Neural cell (in vitro differentiated cells): ENCODE results near the gene CCDC106. TPM values are rescaled to one million over a fixed set of nuclear protein-coding genes. Genes with fewer than 3 reads are reported as not detected.

ENCODE experiments used
- H2AFZ ChIP-seq: fragments of 200-600, 300-800 bp; sonication (generic), shearing (Covaris generic); 2 replicates; pipeline ENCODE4 v1.6.0; 2014; ENCODE audit warnings: low read depth, mild to moderate bottlenecking, antibody characterized with exemption, low read length, moderate library complexity
- H3F3A ChIP-seq: fragments of 200-600 bp; shearing (Covaris generic); 2 replicates; pipeline ENCODE4 v1.6.1; 2016; ENCODE audit warnings: mild to moderate bottlenecking, moderate library complexity, mixed read lengths, antibody characterized with exemption, low read length; ENCODE audit not compliant: insufficient read depth, poor library complexity, severe bottlenecking
- H3K27ac ChIP-seq: fragments of 200-600, 300-800 bp; sonication (generic), shearing (Covaris generic); 2 replicates; pipeline ENCODE4 v1.5.1; 2014; ENCODE audit warnings: mild to moderate bottlenecking, low read length, moderate library complexity
- H3K27me3 ChIP-seq: fragments of 300-800, 200-600 bp; sonication (generic), shearing (Covaris generic); 2 replicates; pipeline ENCODE4 v1.6.0; 2014; ENCODE audit warnings: mild to moderate bottlenecking, low read depth, low read length, moderate library complexity; ENCODE audit not compliant: insufficient read depth
- H3K36me3 ChIP-seq: fragments of 300-800, 200-600 bp; sonication (generic), shearing (Covaris generic); 2 replicates; pipeline ENCODE4 v1.5.1; 2014; ENCODE audit warnings: mild to moderate bottlenecking, antibody characterized with exemption, low read length, moderate library complexity; ENCODE audit not compliant: insufficient read depth
- H3K4me2 ChIP-seq: fragments of 300-800, 200-600 bp; sonication (generic), shearing (Covaris generic); 2 replicates; pipeline ENCODE4 v1.6.0; 2014; ENCODE audit warnings: mild to moderate bottlenecking, low read length
- H3K4me3 ChIP-seq: fragments of 300-800, 200-600 bp; sonication (generic), shearing (Covaris generic); 2 replicates; pipeline ENCODE4 v1.5.1; 2014; ENCODE audit warnings: mild to moderate bottlenecking, low read length, moderate library complexity
- H3K79me2 ChIP-seq: fragments of 200-600 bp; shearing (Covaris generic); replicated peaks from 2 replicates; pipeline ENCODE4 v1.6.0; 2014; ENCODE audit warnings: mild to moderate bottlenecking, low read length, moderate library complexity; ENCODE audit not compliant: insufficient read depth
- H3K9ac ChIP-seq: fragments of 300-800, 200-600 bp; sonication (generic), shearing (Covaris generic); 2 replicates; pipeline ENCODE4 v1.6.1; 2016; ENCODE audit warnings: mild to moderate bottlenecking, low read length, mixed read lengths
- H3K9me2 ChIP-seq: fragments of 200-600 bp; shearing (Covaris generic); 2 replicates; pipeline ENCODE4 v1.6.1; 2016; ENCODE audit warnings: mild to moderate bottlenecking, low read length, mixed read lengths; ENCODE audit not compliant: insufficient read depth
- H3K9me3 ChIP-seq: fragments of 200-600, 300-800 bp; sonication (generic), shearing (Covaris generic); 2 replicates; pipeline ENCODE4 v1.6.1; 2016; ENCODE audit warnings: mild to moderate bottlenecking, mixed run types, low read length, moderate library complexity, mixed read lengths
- H4K20me1 ChIP-seq: fragments of 200-600 bp; shearing (Covaris generic); 2 replicates; pipeline ENCODE4 v1.6.1; 2016; ENCODE audit warnings: mild to moderate bottlenecking, mixed run types; ENCODE audit not compliant: insufficient read depth
- EP300 ChIP-seq: fragments of 450-650 bp; conservative IDR thresholded peaks from 2 replicates; pipeline ENCODE4 v1.6.1; 2014; ENCODE audit warnings: antibody characterized with exemption, mild to moderate bottlenecking, moderate library complexity; ENCODE audit not compliant: poor library complexity, severe bottlenecking
- EZH2 ChIP-seq: fragments of 200-600, 300-800 bp; shearing (Covaris generic), sonication (generic); IDR thresholded peaks from 2 replicates; pipeline ENCODE4 v1.6.1; 2014; ENCODE audit warnings: antibody characterized with exemption, low read length, borderline replicate concordance, mild to moderate bottlenecking; ENCODE audit not compliant: insufficient read depth, poor library complexity, severe bottlenecking
- MXI1 ChIP-seq: fragments of 450-650 bp; conservative IDR thresholded peaks from 2 replicates; pipeline ENCODE4 v1.6.1; 2014; ENCODE audit warnings: antibody characterized with exemption, mild to moderate bottlenecking; ENCODE audit not compliant: poor library complexity, severe bottlenecking
- POLR2AphosphoS5 ChIP-seq: IDR thresholded peaks from 2 replicates; pipeline ENCODE4 v1.6.1; 2012
- RAD21 ChIP-seq: fragments of 450-650 bp; conservative IDR thresholded peaks from 2 replicates; pipeline ENCODE4 v1.6.1; 2014; ENCODE audit warnings: antibody characterized with exemption, mild to moderate bottlenecking, moderate library complexity
- SMC3 ChIP-seq: fragments of 450-650 bp; conservative IDR thresholded peaks from 2 replicates; pipeline ENCODE4 v1.6.1; 2014; ENCODE audit warnings: antibody characterized with exemption, mild to moderate bottlenecking, moderate library complexity; ENCODE audit not compliant: poor library complexity
- TAF1 ChIP-seq: IDR thresholded peaks from 2 replicates; pipeline ENCODE4 v1.6.1; 2012; ENCODE audit warnings: low read depth
- polyA plus RNA-seq: library from polyadenylated mRNA; depleted of rRNA; stranded (reverse); fragments of >200 nt; gene quantifications from 2 replicates; pipeline ENCODE4 v1.2.3, GENCODE V29; 2014
- TF ChIP-seq, protein P1 (sequence below): fragments of 450-650 bp; IDR thresholded peaks from 2 replicates; pipeline ENCODE4 v1.5.1; 2014; ENCODE audit warnings: antibody characterized with exemption, mild to moderate bottlenecking, moderate library complexity; ENCODE audit not compliant: poor library complexity, severe bottlenecking
- TF ChIP-seq, protein P2 (sequence below): IDR thresholded peaks from 2 replicates; pipeline ENCODE4 v1.6.1; 2012; ENCODE audit warnings: borderline replicate concordance

Gene CCDC106
- polyA plus RNA-seq, 1 donor from 2014 or later = 33.8 TPM

DNA sequence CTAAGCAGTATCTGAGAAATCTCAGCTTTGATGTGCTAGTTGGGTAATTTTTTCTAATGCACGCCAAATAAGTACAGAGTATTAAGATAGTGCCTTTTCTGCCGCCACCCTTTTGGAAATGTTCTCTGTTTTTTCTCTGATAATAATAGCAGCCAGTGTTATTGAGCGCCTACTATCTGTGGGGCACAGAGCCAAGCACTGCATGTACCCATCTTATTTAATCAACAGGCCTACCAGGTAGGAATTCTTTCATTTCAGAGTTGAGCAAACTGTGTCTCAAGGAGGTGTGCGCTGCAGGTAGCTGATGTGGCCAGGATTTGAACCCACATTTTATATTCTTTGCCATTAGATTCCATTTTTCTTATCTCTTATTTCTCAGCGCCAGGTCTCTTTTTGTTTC lies 28.4 kb downstream of the CCDC106 start:
- TF ChIP-seq SMC3 = no peak
- TF ChIP-seq, protein P1, sequence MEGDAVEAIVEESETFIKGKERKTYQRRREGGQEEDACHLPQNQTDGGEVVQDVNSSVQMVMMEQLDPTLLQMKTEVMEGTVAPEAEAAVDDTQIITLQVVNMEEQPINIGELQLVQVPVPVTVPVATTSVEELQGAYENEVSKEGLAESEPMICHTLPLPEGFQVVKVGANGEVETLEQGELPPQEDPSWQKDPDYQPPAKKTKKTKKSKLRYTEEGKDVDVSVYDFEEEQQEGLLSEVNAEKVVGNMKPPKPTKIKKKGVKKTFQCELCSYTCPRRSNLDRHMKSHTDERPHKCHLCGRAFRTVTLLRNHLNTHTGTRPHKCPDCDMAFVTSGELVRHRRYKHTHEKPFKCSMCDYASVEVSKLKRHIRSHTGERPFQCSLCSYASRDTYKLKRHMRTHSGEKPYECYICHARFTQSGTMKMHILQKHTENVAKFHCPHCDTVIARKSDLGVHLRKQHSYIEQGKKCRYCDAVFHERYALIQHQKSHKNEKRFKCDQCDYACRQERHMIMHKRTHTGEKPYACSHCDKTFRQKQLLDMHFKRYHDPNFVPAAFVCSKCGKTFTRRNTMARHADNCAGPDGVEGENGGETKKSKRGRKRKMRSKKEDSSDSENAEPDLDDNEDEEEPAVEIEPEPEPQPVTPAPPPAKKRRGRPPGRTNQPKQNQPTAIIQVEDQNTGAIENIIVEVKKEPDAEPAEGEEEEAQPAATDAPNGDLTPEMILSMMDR = no peak
- TF ChIP-seq EZH2 = no peak
- no peak for TF ChIP-seq POLR2AphosphoS5
- TF ChIP-seq, protein P2, sequence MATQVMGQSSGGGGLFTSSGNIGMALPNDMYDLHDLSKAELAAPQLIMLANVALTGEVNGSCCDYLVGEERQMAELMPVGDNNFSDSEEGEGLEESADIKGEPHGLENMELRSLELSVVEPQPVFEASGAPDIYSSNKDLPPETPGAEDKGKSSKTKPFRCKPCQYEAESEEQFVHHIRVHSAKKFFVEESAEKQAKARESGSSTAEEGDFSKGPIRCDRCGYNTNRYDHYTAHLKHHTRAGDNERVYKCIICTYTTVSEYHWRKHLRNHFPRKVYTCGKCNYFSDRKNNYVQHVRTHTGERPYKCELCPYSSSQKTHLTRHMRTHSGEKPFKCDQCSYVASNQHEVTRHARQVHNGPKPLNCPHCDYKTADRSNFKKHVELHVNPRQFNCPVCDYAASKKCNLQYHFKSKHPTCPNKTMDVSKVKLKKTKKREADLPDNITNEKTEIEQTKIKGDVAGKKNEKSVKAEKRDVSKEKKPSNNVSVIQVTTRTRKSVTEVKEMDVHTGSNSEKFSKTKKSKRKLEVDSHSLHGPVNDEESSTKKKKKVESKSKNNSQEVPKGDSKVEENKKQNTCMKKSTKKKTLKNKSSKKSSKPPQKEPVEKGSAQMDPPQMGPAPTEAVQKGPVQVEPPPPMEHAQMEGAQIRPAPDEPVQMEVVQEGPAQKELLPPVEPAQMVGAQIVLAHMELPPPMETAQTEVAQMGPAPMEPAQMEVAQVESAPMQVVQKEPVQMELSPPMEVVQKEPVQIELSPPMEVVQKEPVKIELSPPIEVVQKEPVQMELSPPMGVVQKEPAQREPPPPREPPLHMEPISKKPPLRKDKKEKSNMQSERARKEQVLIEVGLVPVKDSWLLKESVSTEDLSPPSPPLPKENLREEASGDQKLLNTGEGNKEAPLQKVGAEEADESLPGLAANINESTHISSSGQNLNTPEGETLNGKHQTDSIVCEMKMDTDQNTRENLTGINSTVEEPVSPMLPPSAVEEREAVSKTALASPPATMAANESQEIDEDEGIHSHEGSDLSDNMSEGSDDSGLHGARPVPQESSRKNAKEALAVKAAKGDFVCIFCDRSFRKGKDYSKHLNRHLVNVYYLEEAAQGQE = no peak
- no peak for TF ChIP-seq RAD21
- TF ChIP-seq TAF1 = no peak
- no peak for TF ChIP-seq MXI1
- no peak for TF ChIP-seq EP300
- Histone ChIP-seq H3K4me2 (peak overlapping the region; percentile 98), H3K27me3 (no peaks in the 10 kb centered on the region), H3K9ac (peak overlapping the region; percentile 84), H3K9me2 (no peaks in the 10 kb centered on the region), H3K79me2 (peaks cover 59% of the 10 kb centered on the region), H3K27ac (peak overlapping the region; percentile 71), H3F3A (no peaks in the 10 kb centered on the region), H3K36me3 (peaks cover 8% of the 10 kb centered on the region), H3K9me3 (no peaks in the 10 kb centered on the region), H4K20me1 (no peaks in the 10 kb centered on the region), H2AFZ (no peak overlapping the region), H3K4me3 (peak overlapping the region; percentile 92)

DNA sequence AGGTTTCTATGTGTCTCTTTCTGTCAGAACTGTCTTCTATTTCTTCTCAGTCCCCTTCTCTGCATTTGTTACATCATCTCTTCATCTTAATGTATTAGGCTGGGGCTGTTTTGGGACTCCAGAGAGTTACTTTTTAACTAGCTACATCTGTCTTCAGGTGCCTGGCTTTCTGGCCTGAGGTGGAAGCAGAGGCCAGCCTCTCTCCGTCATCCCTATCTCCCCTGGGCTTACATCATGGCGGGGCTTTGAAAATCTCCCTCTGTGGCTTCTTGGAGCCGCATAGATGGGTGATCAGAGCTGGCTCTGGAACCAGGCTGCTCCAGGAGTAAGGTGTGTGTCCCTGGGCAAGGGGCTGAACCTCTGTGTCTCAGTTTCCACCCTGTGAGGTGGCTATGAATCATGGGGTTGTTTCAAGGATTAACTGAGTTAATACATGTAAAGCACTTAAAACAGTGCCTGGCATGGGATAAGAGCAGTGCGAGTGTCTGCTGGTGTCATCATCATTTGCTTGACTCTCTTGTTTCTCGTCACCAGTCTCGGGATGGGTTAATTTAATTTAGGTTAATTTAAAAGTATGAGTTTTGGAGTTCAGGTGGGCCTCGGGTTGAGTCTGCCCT lies 29.0 kb downstream of the CCDC106 start:
- peaks cover 8% of the 10 kb centered on the region for H3K36me3 ChIP-seq
- H3K4me2 ChIP-seq = peak overlapping the region; percentile 98
- H3K27me3 ChIP-seq = no peaks in the 10 kb centered on the region
- no peaks in the 10 kb centered on the region for H4K20me1 ChIP-seq
- H3K9me2 ChIP-seq = no peaks in the 10 kb centered on the region
- TF ChIP-seq TAF1 = no peak
- no peak for TF ChIP-seq EP300
- TF ChIP-seq MXI1 = no peak
- TF ChIP-seq POLR2AphosphoS5 = no peak
- no peak for TF ChIP-seq SMC3
- TF ChIP-seq, protein P1 = no peak
- no peaks in the 10 kb centered on the region for H3F3A ChIP-seq
- H3K4me3 ChIP-seq = peak overlapping the region; percentile 92
- H2AFZ ChIP-seq = no peak overlapping the region
- no peaks in the 10 kb centered on the region for H3K9me3 ChIP-seq
- H3K9ac ChIP-seq = peak overlapping the region; percentile 84
- no peak overlapping the region for H3K27ac ChIP-seq
- H3K79me2 ChIP-seq = peaks cover 59% of the 10 kb centered on the region
